GM19239 (cell line): ENCODE data around the gene GADD45GIP1.
"Not testable (repeated sequence)": the region's sequence is repeated elsewhere in the genome, so short reads cannot be mapped to it uniquely, and the experiment has no call there.

ENCODE experiments used
- DNase-seq: peaks from one replicate; pipeline ENCODE4 v3.0.0; 2011; ENCODE audit warnings: low spot score; ENCODE audit not compliant: insufficient read length
- FAIRE-seq: peaks from 2 replicates; lab custom pipeline; 2011; peaks lifted over from hg19 to GRCh38; lab: Jason Lieb, UNC

Gene GADD45GIP1

GRCh38 chr19:12990853-12991252, 33.8 kb upstream of the GADD45GIP1 start:
- no peak for DNase-seq
- FAIRE-seq, result no peak

GRCh38 chr19:12990431-12990830, 33.4 kb upstream of the GADD45GIP1 start:
- FAIRE-seq (no peak), DNase-seq (no peak)

GRCh38 chr19:12987781-12988180, 30.8 kb upstream of the GADD45GIP1 start:
- no peak for FAIRE-seq

GRCh38 chr19:12987190-12987589, 30.2 kb upstream of the GADD45GIP1 start:
- FAIRE-seq (no peak), DNase-seq (no peak)

More at GRCh38 chr19:12987781-12988180, 30.8 kb upstream of the GADD45GIP1 start:
- no peak for DNase-seq

- no peak for DNase-seq
- no peak for FAIRE-seq
Measured at GRCh38 chr19:12986726-12987125, 29.7 kb upstream of the GADD45GIP1 start.

- no peak for FAIRE-seq
- no peak for DNase-seq
Measured at GRCh38 chr19:12985049-12985776, 28.2 kb upstream of the GADD45GIP1 start.

- FAIRE-seq (no peak), DNase-seq (no peak)
Measured at GRCh38 chr19:12984683-12985048, 27.6 kb upstream of the GADD45GIP1 start.

- FAIRE-seq (no peak), DNase-seq (no peak)
Measured at GRCh38 chr19:12984143-12984627, 27.2 kb upstream of the GADD45GIP1 start.

- DNase-seq (peak; percentile 77), FAIRE-seq (peak; percentile 18)
Measured at GRCh38 chr19:12983542-12984142, 26.6 kb upstream of the GADD45GIP1 start.

- FAIRE-seq (no peak), DNase-seq (no peak)
Measured at GRCh38 chr19:12983091-12983490, 26.1 kb upstream of the GADD45GIP1 start.

- DNase-seq (no peak), FAIRE-seq (no peak)
Measured at GRCh38 chr19:12982648-12983047, 25.6 kb upstream of the GADD45GIP1 start.

- no peak for DNase-seq
- no peak for FAIRE-seq
Measured at GRCh38 chr19:12979974-12980373, 23.0 kb upstream of the GADD45GIP1 start.

- DNase-seq, FAIRE-seq: not testable (repeated sequence)
Measured at GRCh38 chr19:12976109-12976508, 19.1 kb upstream of the GADD45GIP1 start.

GRCh38 chr19:12975221-12975741, 18.3 kb upstream of the GADD45GIP1 start:
- DNase-seq (no peak), FAIRE-seq (no peak)

GRCh38 chr19:12974301-12975220, 17.5 kb upstream of the GADD45GIP1 start:
- DNase-seq, result no peak

GRCh38 chr19:12973236-12973635, 16.2 kb upstream of the GADD45GIP1 start:
- FAIRE-seq, result no peak
- no peak for DNase-seq

More at GRCh38 chr19:12974301-12975220, 17.5 kb upstream of the GADD45GIP1 start:
- no peak for FAIRE-seq

GRCh38 chr19:12970070-12970820, 13.2 kb upstream of the GADD45GIP1 start:
- DNase-seq (no peak), FAIRE-seq (no peak)

GRCh38 chr19:12969292-12969988, 12.4 kb upstream of the GADD45GIP1 start, which contains the start of gene DAND5:
DAND5 (plus strand) TSS chr19:12969576; CDS start chr19:12969661, 85 bp downstream.
- DNase-seq (no peak), FAIRE-seq (no peak)

- DNase-seq (no peak), FAIRE-seq (no peak)
Measured at GRCh38 chr19:12967907-12968306, 10.9 kb upstream of the GADD45GIP1 start.
